HG03196 (cell line): Measurements from ENCODE around the gene ABCC2.
"Not testable (repeated sequence)": the region's sequence is repeated elsewhere in the genome, so short reads cannot be mapped to it uniquely, and the experiment has no call there.

Experiments used
- ATAC-seq: cut with Tn5 transposase; IDR thresholded peaks from one replicate; pipeline ENCODE4 v1.9.1; 2021; ENCODE audit not compliant: unreplicated experiment

ABCC2 gene

DNA sequence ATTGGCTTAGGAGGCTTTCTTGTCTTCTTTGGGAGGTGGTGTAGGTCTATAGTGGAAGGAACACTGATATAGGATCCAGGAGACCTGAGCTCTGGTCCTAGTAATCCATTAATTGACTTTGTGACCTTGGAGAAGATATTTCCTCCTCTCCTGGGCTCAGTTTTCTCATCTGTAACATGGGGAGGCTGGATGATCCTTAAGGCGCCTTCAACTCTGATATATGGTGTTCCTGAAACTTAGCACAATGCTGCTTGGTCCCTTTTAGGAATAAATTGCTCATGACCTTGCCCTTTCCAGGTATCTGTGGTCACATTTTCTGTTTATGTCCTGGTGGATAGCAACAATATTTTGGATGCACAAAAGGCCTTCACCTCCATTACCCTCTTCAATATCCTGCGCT is 25.3 kb downstream of the ABCC2 start:
- no peak for ATAC-seq

- ATAC-seq, result no peak
These were observed 25.8 kb downstream of the ABCC2 start for GRCh38 chr10:99808270-99808669.

DNA sequence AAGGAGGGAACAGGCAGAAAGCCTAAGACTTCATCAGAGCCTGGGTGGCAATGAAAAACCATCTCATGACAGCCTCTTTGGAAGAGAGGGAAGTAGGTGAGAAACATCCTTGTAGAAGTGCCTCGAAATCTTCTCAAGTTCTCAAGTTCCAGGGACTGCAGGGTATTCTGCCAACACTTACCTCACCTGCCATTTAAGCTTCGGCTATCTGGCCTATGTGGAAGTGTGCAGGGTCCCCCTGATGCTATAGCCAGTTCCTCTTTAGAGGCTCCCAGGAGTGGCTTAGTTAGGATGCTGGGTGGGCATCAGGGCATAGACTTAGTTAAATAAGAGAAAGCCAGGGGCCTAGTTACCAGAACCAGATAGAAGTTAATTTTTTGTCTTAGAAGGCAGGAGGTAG is 27.0 kb downstream of the ABCC2 start:
- no peak for ATAC-seq

DNA sequence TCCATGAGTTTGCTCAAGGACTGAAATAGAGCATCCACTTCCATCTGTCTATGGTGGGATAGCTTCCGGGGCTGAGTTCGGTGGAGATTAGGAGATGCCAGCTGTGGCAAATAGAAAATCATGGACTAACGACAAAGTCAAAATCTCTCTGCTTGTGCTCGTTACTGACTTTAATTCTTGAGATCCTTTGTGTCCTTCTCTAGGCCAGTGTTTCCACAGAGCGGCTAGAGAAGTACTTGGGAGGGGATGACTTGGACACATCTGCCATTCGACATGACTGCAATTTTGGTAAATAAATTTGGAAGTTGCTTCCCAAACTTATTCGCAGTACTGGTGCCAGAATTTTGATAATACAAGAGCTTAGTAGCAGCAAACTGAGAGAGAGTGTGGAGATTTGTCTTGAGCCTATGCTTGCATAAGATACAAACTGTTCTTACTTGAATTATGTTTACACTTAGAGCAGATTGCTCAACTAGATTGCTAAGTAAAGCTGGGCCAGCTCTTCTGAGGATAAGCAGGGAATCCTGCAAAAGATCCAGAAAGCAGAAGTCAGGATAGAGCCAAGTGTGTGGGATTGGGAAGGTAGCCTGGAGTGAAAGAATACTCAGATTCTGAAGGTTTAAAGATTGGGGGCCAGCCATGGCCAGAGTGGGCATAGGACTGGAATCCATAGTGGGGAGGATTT is 27.6 kb downstream of the ABCC2 start:
- ATAC-seq, result no peak

GRCh38 chr10:99812177-99812576 is 29.7 kb downstream of the ABCC2 start:
- ATAC-seq, result no peak

DNA sequence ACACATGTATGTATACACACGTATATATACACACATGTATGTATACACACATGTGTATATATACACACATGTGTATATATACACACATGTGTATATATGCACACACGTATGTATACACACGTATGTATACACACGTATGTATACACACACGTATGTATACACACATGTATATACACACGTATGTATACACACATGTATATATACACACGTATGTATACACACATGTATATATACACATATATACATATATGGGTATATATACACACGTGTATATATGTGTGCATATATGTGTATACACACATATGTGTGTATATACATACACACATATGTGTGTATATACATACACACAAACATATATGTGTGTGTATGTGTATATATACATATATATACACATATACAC is 31.7 kb downstream of the ABCC2 start:
- no peak for ATAC-seq

DNA sequence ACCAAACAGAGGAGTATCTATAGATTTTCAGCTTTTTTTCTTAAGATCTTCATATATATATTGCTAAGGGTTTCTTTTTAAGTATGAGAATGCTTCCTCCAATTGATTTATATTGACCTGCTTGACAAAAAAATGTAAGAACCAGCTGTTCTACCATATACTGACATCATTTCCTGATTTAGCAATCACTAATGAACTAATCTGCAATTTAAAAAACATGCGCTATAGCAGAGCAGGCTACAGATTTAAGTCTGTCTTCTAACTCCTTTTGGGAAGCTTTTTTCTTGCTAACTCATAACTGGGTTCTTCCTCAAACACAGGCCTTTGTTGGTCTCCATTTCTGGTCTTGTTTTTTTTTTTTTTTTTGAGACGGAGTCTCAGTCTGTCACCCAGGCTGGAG is 33.2 kb downstream of the ABCC2 start:
- no peak for ATAC-seq

- ATAC-seq, result no peak
These were observed 45.5 kb downstream of the ABCC2 start for GRCh38 chr10:99827936-99828335.

GRCh38 chr10:99828464-99828863 is 46.0 kb downstream of the ABCC2 start:
- ATAC-seq, result no peak

GRCh38 chr10:99832439-99832838 is 50.0 kb downstream of the ABCC2 start:
- no peak for ATAC-seq

- no peak for ATAC-seq
These were observed 52.0 kb downstream of the ABCC2 start for GRCh38 chr10:99834410-99834809.

- no peak for ATAC-seq
These were observed 53.5 kb downstream of the ABCC2 start for GRCh38 chr10:99835947-99836346.

DNA sequence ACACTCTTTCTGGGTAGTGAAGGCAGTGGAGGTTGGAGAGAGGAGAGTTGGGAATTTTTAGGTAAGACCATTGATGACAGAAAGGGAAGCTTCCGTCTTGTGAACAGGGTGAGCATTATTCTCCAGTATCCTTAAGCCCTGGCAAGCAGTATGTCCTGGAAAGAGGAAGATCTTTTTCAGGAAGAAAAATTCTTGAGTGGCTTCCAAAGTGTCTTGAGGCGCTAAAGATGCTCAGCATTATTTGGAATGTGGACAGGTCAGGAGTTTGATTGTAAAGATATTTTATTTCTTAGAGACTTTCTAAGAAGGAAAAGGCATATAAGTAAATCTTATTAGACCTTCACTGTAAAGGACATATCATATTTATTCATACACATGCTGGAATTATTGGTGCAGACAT is 54.3 kb downstream of the ABCC2 start:
- ATAC-seq, result no peak

GRCh38 chr10:99840859-99841258 is 58.4 kb downstream of the ABCC2 start:
- ATAC-seq, result not testable (repeated sequence)

GRCh38 chr10:99841746-99842145 is 59.3 kb downstream of the ABCC2 start:
- ATAC-seq, result no peak

DNA sequence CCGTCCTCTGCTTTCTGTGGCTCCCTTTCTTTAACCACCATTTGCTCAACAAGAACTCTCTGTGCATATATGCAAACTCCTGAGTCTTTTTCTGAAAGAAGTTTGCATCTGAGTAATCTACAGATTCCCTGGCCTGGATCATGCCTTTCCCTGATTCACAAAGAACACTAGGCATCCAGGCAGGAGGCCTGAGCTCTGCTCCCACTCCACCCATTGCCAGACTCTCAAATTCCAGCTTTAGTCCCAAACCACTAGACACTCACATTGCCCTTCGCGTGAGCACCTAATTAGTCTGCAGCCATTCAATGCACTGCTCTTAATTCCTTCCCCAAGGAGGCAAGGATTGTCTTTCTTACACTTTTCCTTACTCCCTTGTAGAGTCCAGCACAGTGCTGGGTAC is 60.9 kb downstream of the ABCC2 start:
- no peak for ATAC-seq

DNA sequence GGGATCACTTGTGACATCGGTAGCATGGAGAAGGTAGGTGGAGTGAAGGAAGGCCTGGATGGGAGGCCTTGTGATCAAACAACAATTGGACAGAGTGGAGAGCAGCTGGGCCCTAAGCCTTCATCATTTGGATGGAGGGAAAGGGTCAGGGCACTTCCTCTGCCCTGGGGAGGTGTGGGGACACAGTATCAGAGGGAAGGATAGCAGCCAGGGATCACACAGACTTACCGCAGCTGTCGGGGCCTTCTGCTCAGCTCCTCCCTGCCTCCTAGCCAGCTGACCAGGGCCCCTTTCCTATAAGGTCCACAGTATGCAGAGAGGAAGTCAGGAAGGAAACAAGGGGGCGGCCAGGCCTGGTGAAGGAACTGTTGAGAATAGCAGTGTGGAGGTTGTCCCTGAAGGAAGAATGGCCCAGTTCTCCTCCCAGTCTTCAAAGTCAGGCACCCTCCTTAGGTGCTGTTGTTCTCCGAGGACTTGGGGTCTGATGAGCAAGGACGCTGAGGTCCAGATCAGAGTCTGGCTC is 62.1 kb downstream of the ABCC2 start:
- no peak for ATAC-seq

DNA sequence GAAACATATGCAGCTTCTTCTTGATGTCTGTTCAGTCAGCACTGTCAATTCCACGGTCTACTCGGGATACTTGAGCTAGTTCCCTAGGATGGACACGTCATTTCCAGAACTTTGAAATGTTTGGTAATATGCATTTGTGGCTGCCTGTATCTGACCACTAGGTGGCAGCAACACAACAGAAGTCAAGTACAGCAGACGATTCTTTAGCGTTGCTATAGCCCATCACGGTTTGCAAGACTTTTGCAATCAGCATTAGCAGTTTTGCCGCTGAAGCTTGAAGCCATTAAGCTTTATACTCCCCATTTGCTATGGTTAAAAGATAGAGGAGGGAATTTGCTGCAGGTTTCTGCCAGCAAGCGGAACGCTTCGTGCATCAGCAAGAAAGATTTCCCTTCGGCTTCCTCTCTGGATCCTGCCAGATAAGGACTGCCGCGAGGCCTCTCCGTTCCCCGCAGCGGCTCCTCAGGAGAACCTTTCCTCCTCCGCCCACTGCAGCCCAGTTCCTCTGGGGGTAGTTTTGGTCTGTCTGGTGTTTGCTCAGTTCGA is 63.5 kb downstream of the ABCC2 start:
- peak; percentile 63 for ATAC-seq

DNA sequence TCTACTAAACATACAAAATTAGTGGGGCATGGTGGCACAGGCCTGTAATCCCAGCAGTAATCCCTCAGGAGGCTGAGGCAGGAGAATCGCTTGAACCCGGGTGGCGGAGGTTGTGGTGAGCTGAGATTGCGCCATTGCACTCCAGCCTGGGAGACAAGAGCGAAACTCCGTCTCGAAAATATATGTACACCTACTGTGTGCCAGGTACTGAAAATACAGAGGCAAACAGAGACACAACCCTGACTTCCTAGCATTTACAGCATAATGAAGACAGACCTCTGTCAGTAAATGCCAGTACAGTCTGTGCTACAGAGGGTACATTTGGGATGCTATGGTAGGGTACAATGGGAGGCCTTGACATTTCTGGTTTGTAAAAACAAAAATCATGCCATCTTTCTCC is 66.6 kb downstream of the ABCC2 start:
- no peak for ATAC-seq

- ATAC-seq, result no peak
These were observed 67.1 kb downstream of the ABCC2 start for GRCh38 chr10:99849536-99849935.

- ATAC-seq, result no peak
These were observed 67.8 kb downstream of the ABCC2 start for GRCh38 chr10:99850021-99850766.

GRCh38 chr10:99850767-99851340 is 68.4 kb downstream of the ABCC2 start:
- no peak for ATAC-seq
